IPS-18a (cell line): ENCODE data around the gene DPYD.

Source experiments
- H3K27ac ChIP-seq: one replicate; pipeline ENCODE4 v1.5.1; 2013; ENCODE audit warnings: low read length
- H3K27me3 ChIP-seq: one replicate; pipeline ENCODE4 v1.6.1; 2013; ENCODE audit warnings: mild to moderate bottlenecking, low read length; ENCODE audit not compliant: control insufficient read depth, insufficient read depth
- H3K36me3 ChIP-seq: one replicate; pipeline ENCODE4 v1.6.1; 2013; ENCODE audit warnings: low read depth, low read length; ENCODE audit not compliant: control insufficient read depth
- H3K4me1 ChIP-seq: one replicate; pipeline ENCODE4 v1.6.1; 2013; ENCODE audit warnings: low read depth, low read length; ENCODE audit not compliant: control insufficient read depth
- H3K4me3 ChIP-seq: one replicate; pipeline ENCODE4 v1.5.1; 2013; ENCODE audit warnings: low read length
- H3K9ac ChIP-seq: one replicate; pipeline ENCODE4 v1.6.1; 2013; ENCODE audit warnings: mild to moderate bottlenecking, low read length, moderate library complexity
- H3K9me3 ChIP-seq: one replicate; pipeline ENCODE4 v1.6.1; 2013; ENCODE audit warnings: low read depth, low read length; ENCODE audit not compliant: control insufficient read depth

DPYD gene

DNA sequence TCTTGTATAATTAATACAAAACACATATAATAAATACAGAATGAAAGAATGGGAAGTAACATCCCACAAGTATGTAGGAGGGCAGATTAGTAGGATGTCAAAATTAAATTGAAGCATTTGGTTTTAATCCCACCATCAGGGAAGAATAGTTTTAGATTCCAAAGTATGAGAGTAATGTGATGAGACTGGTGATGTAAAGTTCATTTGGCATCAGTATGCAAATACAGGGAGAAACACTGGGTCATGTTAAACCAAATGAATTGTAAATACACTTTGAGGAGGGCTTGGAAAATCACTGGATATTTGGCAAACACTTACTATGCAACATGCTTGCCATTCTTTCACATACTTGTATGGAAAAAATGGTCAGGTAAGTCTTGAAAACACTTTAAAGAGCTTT lies 358.8 kb downstream of the DPYD start:
- no peak overlapping the region for H3K4me3 ChIP-seq
- no peaks in the 10 kb centered on the region for H3K36me3 ChIP-seq
- no peaks in the 10 kb centered on the region for H3K27me3 ChIP-seq
- H3K9ac ChIP-seq: no peak overlapping the region
- peaks cover 7% of the 10 kb centered on the region for H3K4me1 ChIP-seq
- H3K9me3 ChIP-seq: no peaks in the 10 kb centered on the region
- H3K27ac ChIP-seq: no peak overlapping the region

DNA sequence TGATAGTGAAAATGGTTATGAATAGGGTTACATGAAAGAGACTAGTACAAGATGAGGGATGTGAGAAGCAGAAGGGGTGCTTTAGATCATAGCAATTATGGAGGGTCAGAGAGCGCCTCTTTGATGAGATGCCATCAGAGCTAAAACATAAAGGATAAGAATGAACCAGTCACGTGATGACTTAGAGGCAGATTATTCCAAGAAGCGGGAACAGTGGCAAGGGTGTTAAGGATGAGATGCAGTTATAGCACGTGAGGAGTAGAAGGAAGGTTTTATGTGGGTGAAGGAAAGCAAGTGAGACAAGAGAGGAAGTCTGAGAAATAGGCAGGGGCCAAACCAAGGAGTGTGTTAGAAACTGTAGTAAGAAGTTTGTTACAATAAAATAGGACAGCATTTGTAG lies 360.1 kb downstream of the DPYD start:
- no peak overlapping the region for H3K9ac ChIP-seq
- no peaks in the 10 kb centered on the region for H3K9me3 ChIP-seq
- no peaks in the 10 kb centered on the region for H3K4me1 ChIP-seq
- H3K36me3 ChIP-seq: no peaks in the 10 kb centered on the region
- no peak overlapping the region for H3K4me3 ChIP-seq
- H3K27ac ChIP-seq: no peak overlapping the region
- H3K27me3 ChIP-seq: no peaks in the 10 kb centered on the region

DNA sequence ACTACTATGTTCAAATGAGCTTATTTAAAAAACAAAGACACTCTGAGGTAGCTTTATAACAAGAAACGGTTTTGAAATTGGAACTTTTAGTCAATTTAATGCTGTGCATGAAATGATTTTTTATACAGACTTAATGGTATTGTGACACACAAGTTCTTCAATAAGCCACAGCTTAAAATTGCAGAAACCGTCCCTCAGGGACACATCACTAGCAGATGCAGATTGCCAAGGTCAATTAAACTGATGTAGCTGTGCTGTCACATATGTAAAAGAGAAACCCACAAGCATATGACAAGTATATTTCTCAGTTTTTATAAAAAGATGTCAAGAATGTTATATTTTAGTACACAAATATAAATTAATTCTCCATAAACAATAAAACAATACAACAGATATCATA lies 366.9 kb downstream of the DPYD start:
- Histone ChIP-seq H3K27ac (no peak overlapping the region), H3K9ac (no peak overlapping the region), H3K4me1 (no peaks in the 10 kb centered on the region), H3K36me3 (no peaks in the 10 kb centered on the region), H3K9me3 (no peaks in the 10 kb centered on the region), H3K27me3 (no peaks in the 10 kb centered on the region), H3K4me3 (no peak overlapping the region)

DNA sequence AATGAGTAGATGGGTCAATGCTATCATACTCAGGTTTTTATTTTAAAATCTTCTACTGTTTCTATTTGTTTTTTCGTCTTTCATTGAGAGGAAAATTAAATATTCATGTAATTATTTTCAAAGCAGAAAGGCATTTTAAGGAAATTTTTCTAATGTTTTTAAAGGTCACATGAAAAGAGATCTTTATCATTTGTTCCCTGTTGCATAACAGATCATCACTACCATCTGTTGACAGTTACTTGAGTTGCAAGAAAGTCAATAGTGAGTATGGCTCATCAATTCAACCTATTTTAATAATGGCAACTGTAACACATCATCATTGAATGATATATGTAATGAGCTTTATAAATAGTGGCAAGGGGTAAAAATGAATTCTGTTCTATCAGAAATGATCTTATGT lies 369.7 kb downstream of the DPYD start:
- no peaks in the 10 kb centered on the region for H3K27me3 ChIP-seq
- H3K4me3 ChIP-seq: no peak overlapping the region
- no peaks in the 10 kb centered on the region for H3K4me1 ChIP-seq
- no peak overlapping the region for H3K27ac ChIP-seq
- H3K9me3 ChIP-seq: no peaks in the 10 kb centered on the region
- H3K9ac ChIP-seq: no peak overlapping the region
- H3K36me3 ChIP-seq: no peaks in the 10 kb centered on the region

DNA sequence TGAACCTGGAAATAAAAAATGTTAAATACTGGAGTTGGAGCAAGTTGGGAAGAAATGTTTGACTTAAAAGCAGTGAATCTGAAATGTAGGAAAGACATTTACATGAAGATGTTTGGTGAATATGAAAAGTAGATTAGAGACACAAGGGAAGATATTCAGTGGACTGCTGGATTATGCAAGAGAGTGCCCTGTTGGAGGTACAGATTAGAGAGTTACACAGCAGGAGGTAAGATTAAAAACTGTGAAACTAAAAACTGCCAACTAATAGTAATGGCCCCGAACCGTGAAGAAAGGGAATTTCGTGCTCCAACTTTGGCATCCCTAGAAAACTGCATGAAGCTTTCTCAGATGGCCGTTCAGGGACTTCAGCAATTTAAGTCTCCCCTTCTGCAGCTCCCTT lies 375.4 kb downstream of the DPYD start:
- no peaks in the 10 kb centered on the region for H3K36me3 ChIP-seq
- no peak overlapping the region for H3K9ac ChIP-seq
- no peaks in the 10 kb centered on the region for H3K9me3 ChIP-seq
- H3K27ac ChIP-seq: no peak overlapping the region
- H3K4me3 ChIP-seq: no peak overlapping the region
- no peaks in the 10 kb centered on the region for H3K27me3 ChIP-seq
- no peaks in the 10 kb centered on the region for H3K4me1 ChIP-seq

DNA sequence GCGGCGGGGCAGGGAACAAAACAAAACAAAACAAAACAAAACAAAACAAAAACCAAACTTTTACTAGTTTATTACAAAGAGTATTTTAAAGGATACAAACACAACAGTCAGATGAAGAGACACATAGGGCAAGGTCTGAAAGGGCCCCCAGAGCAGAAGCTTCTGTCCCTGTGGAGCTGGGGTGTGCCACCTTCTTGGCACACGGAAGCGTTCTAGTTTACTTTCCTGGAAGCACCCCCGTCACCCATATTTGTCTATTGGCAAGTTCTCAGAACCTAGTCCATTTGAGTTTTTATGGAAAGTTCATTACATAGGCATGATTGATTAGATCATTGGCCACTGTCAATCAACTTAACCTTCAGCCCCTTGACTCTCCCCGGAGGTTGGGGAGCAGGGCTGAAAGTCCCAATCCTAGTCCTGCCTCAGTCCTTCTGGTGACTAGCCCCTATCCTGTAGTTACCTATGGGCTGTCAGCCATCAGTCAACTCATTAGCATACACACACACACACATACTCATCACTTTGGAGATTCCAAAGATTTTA lies 380.4 kb downstream of the DPYD start:
- Histone ChIP-seq H3K4me3 (no peak overlapping the region), H3K4me1 (no peaks in the 10 kb centered on the region), H3K27ac (no peak overlapping the region), H3K36me3 (no peaks in the 10 kb centered on the region), H3K9ac (no peak overlapping the region), H3K27me3 (no peaks in the 10 kb centered on the region), H3K9me3 (no peaks in the 10 kb centered on the region)

DNA sequence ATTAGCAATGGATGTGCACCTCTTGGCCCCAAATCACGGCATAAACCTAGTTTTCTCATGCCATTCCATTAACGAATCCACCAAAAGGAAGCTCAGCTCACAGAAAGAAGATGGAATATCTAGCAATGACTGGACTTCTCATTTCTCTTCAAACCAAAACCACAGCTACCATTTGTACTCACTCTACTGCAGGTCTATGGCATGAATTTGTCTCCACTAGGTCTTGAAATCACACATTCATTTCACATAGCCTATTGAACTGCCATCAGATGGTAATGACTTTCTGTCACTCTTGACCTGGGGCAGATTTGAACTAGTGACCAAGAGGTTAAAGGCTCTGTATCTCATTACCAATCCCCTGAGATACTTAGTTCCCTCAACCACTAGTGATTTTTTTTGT lies 382.7 kb downstream of the DPYD start:
- Histone ChIP-seq H3K27ac (no peak overlapping the region), H3K4me1 (no peaks in the 10 kb centered on the region), H3K9me3 (no peaks in the 10 kb centered on the region), H3K4me3 (no peak overlapping the region), H3K9ac (no peak overlapping the region), H3K27me3 (no peaks in the 10 kb centered on the region), H3K36me3 (no peaks in the 10 kb centered on the region)

DNA sequence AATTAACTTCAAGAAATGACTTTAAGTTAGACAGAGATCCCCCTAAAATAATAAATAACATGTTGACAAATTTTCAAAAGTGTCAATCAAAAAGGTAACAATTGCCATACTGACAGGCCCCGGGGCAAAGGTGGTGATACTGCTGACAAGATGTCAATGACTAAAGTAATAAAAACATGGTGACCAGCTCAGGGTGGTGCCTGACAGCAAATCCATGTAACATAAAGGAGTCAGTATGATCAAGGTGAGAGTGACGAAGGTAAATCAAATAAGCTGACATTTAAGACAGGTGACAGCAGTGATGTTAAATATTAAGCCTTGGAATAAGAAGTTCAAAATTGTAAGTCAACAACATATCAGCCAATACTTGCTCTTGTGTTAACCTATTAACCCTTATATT lies 387.5 kb downstream of the DPYD start:
- H3K9me3 ChIP-seq: no peaks in the 10 kb centered on the region
- H3K36me3 ChIP-seq: no peaks in the 10 kb centered on the region
- no peaks in the 10 kb centered on the region for H3K27me3 ChIP-seq
- no peak overlapping the region for H3K27ac ChIP-seq
- H3K4me1 ChIP-seq: no peaks in the 10 kb centered on the region
- H3K4me3 ChIP-seq: no peak overlapping the region
- no peak overlapping the region for H3K9ac ChIP-seq

DNA sequence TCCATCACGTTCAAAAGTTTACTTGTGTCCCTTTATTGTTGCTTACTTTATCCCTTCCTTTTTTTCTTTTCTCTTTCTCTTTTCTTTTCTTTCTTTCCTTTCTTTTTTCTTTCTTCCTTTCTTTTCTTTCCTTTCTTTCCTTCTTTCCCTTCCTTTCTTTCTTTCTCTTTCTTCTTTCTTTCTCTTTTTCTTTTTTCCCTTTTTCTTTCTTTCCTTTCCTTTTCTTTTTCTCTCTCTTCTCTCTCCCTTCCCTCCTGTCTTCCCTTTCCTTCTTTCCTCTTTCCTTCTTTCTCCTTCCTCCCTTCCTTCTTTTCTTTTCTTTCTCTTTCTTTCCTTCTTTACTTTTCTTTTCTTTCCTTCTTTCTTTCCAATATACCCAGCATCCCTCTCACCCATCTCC lies 391.2 kb downstream of the DPYD start:
- Histone ChIP-seq H3K4me3 (no peak overlapping the region), H3K27me3 (no peaks in the 10 kb centered on the region), H3K9me3 (no peaks in the 10 kb centered on the region), H3K9ac (no peak overlapping the region), H3K36me3 (no peaks in the 10 kb centered on the region), H3K27ac (no peak overlapping the region), H3K4me1 (no peaks in the 10 kb centered on the region)

DNA sequence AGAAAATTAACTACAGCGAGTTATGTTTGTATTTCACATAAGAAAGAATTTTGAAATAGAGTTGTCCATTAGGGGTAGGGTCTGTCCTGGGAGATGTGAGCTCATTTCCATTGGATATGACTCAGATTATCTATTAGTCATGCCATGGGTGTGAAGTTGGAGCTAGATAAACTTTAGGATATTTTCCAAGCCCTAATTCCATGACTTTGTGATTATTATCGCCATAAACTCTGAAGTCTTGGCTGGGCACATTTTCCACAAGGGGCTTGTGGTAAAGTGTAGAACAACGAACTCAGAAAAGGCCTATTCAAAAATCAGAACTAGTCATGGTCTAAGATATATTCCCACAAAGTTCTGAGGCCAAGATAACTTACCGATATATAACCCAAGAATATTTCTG lies 396.6 kb downstream of the DPYD start:
- H3K27ac ChIP-seq: no peak overlapping the region
- no peaks in the 10 kb centered on the region for H3K4me1 ChIP-seq
- no peaks in the 10 kb centered on the region for H3K36me3 ChIP-seq
- H3K4me3 ChIP-seq: no peak overlapping the region
- no peaks in the 10 kb centered on the region for H3K27me3 ChIP-seq
- no peak overlapping the region for H3K9ac ChIP-seq
- peaks cover 3% of the 10 kb centered on the region for H3K9me3 ChIP-seq

DNA sequence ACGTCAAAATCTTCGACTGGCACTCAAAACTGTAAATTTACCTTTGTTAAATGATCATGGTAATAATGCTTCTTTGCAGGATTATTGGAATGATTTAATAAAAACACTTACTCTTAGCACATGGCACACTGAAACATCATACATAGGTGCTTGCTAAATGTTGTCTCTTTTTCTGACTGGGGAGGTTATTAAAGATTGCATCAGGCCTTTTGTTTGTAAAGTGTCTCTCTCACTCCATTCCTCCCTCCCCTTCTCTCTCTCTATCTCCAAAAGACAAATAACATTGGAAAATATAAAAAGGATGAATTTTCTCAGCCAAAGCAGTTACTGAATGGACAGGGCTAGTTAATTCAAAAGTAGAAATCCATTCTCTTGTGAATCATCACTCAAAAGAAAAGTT lies 404.2 kb downstream of the DPYD start:
- no peak overlapping the region for H3K27ac ChIP-seq
- H3K9ac ChIP-seq: no peak overlapping the region
- H3K4me3 ChIP-seq: no peak overlapping the region
- no peaks in the 10 kb centered on the region for H3K36me3 ChIP-seq
- H3K27me3 ChIP-seq: no peaks in the 10 kb centered on the region
- no peaks in the 10 kb centered on the region for H3K4me1 ChIP-seq
- peaks cover 3% of the 10 kb centered on the region for H3K9me3 ChIP-seq

DNA sequence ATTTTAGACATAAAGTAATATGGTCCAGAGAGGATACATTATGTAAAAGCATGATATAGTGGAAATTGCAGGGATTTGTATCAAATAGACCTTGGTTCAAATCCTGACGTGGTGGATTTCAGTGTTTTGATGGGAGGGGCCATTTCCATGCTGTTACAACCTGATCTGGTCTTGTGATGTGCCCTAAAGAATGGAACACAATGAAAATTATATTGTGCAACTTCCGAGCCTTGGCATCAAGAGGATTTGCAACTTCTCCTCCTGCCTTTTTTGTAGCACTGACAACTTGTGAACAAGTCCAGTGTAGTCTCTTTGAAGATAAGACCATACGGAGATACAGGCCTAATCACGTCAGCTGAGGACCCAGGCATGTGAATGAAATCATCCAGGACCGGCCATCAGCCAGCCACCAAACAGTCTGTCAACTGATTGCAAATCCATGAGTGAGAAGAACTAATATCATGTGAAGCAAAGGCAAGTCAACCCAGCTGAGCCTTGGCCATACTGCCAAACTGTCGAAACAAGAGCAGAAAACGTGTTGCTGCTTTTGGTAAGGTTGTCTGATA lies 412.1 kb downstream of the DPYD start:
- H3K27me3 ChIP-seq: no peaks in the 10 kb centered on the region
- H3K4me1 ChIP-seq: no peaks in the 10 kb centered on the region

More for the DNA sequence above, 412.1 kb downstream of the DPYD start:
- H3K27ac ChIP-seq: no peak overlapping the region
- H3K9ac ChIP-seq: no peak overlapping the region
- H3K4me3 ChIP-seq: no peak overlapping the region
- no peaks in the 10 kb centered on the region for H3K9me3 ChIP-seq
- no peaks in the 10 kb centered on the region for H3K36me3 ChIP-seq
